ENCODE results near the gene ZNF723. TPM values are rescaled to one million over a fixed set of nuclear protein-coding genes. Genes with fewer than 3 reads are reported as not detected.

ZNF723 gene
- total and polyA plus RNA-seq, 2 donors from 2014 or later = not detected

GRCh38 chr19:22901431-22902130, 69.5 kb downstream of the ZNF723 start:
- no peak overlapping the region for H3K9ac ChIP-seq (ENCODE audit: low read length in 3 of 3)
- intact Hi-C loops (cut with DNase I) = no loop called here
- no peaks in the 10 kb centered on the region for H3K36me3 ChIP-seq (ENCODE audit: control insufficient read depth in 2 of 3, insufficient read depth in 3 of 3, low read length in 3 of 3)
- TF ChIP-seq CTCF (IDR thresholded peaks at IDR 0.05; ENCODE audit: borderline replicate concordance, extremely low read depth, insufficient read depth) = no peak
- peak in 1 of 5 donors; percentile 65 for DNase-seq
- H3K27ac ChIP-seq (ENCODE audit: low read depth in 2 of 2, low read length in 2 of 2) = no peak overlapping the region
- peaks cover 0 to 18% (median 2%) of the 10 kb centered on the region in 3 donors for H3K9me3 ChIP-seq (ENCODE audit: control insufficient read depth in 2 of 3, insufficient read depth in 1 of 3, low read length in 3 of 3)
- H3K4me1 ChIP-seq (ENCODE audit: control insufficient read depth in 2 of 3, insufficient read depth in 2 of 3, low read depth in 1 of 3, low read length in 3 of 3) = no peaks in the 10 kb centered on the region
- no peak overlapping the region for H3K4me3 ChIP-seq (ENCODE audit: low read length in 3 of 3)
- no peak for FAIRE-seq
- no peaks in the 10 kb centered on the region for H3K27me3 ChIP-seq (ENCODE audit: control insufficient read depth, insufficient read depth, low read length)

Other genes with a start within 250 kb of the ZNF723 start
- 0.25 TPM for gene ZNF492, start 198.0 kb upstream of the ZNF723 start, total RNA-seq
- gene ZNF492, start 198.0 kb upstream of the ZNF723 start, polyA plus RNA-seq (ENCODE audit: insufficient read depth, low read depth, low replicate concordance) = not detected
- gene ZNF99, start 48.1 kb upstream of the ZNF723 start, total RNA-seq = 0.25 TPM
- 0.13 TPM for gene ZNF99, start 48.1 kb upstream of the ZNF723 start, polyA plus RNA-seq (ENCODE audit: insufficient read depth, low read depth, low replicate concordance)
- 1.9 TPM for gene ZNF728, start 170.9 kb downstream of the ZNF723 start, total RNA-seq
- gene ZNF728, start 170.9 kb downstream of the ZNF723 start, polyA plus RNA-seq (ENCODE audit: insufficient read depth, low read depth, low replicate concordance) = not detected

Data from kidney (tissue), 14 donors.